ENCODE results near the gene MTHFD1L.
"Not testable (repeated sequence)": the region's sequence is repeated elsewhere in the genome, so short reads cannot be mapped to it uniquely, and the experiment has no call there.

MTHFD1L gene

DNA sequence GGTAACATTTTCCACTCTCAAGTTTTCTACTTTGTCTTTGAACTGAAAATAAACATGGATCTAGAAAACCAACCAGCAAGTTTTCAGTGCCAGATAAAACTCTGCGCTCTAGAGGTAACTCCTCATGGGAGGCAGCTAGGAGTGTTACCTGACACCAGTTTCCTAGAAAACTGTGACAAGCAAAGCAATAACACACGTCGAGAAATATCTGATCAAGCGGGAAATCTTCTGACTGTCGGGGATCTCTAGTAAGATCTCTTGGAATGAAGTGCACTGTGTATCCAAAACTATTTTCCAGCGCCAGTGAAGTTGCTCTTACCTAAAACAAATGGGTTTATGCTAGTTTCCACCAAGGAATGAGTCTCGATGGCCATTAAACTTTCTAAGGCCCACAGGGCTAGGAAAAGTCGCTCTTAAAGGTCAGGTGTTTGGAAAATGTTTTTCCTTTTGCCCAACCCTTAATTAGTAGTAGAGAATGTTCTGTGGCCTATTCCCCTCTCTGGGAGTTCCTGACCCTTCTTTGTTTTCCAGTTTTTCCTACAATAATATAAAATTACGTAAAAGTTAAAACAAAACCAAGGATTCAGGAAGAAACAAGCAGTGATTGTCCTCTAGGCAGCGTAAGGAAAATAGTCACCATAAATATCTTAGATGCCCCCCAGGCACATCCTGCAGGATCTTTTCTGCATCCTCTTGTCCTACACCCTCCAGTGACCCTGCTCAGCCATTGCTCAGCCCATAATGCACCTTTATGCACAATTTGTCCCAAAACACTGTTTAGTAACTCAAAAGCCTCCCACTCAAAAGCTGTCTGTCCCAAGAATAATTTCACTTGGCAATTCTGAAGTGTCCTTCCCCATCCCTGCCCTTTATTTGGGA, 236.6 kb downstream of the MTHFD1L start:
- DNase-seq = no peak

DNA sequence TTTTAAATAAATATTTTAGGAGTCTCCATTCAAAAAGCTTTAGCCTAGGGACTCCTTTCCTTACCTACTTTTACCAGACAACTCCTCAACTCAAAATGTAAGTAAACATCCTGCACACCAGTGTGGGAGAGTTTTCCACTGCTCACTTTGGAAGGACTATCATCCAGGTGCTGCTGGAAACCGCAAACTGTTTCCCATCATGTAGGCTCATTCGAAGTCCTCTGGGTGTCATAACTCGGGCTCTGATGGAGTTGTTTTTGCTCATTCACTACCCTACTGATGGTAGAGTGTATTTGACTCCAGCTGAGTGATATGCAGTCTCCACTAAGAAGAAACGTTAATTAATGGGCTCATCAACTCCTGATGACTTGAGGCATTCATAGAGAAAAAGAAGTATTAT, 237.8 kb downstream of the MTHFD1L start:
- no peak for DNase-seq

DNA sequence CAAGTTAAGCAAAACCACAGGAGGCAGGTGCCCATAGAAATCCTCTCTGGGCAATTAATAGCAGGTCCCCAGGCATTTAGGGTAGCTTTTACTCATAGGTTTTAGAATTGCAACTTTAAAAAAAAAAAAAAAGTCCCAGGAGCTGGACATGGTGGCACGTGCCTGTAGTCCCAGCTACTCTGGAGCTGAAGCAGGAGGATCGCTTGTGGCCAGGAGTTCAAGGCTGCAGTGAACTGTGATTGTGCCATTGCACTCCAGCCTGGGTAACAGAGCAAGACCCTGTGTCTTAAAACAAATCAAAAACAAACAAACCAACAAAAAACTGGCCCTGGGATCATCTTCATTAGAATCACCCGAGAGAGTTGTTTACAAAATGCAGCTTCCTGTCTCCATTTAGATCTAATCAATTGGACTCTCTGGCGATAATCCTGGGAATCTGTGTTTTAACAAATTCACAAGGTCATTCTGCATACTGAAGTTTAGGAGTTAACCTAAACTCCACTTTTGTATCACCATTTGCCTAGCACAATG, 242.5 kb downstream of the MTHFD1L start:
- DNase-seq = no peak

DNA sequence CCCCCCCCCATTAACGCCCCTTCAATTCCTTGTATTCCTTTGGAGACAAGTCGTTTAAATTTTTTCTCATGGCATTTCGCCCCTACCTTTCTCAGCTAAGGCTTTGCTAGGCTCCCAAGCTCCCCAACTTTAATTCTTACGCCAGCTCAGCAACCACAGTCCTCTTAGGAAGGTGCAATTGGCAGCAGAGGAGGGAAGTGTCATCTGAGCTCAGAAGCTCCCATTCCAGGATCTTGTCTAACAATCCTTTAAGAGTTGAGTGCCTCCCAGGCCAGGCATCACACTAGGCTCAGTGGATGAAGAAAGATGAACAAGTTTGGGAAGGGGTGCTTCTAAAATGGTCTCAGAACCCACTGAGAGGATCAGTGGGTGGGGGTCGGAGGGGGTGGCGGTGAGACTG, 243.0 kb downstream of the MTHFD1L start:
- DNase-seq = no peak

DNA sequence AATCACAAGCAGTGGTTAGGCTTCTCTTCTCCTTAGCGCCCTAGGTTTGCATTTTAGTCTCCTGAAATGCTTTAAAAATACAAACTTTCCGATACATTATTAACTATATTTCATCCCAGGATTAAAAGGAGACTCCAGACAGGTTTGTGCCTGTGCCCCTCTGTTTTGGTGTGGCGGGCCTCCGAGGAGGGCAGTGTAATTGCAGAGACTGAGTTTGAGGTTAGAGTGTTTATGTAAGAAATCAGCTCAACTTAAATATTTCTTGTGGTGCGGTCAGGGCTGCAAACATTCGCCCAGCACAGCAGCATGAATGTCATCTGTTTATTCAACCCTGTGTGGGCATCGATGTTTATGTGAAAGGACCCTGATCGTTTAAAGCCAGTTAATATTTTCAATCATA, 243.9 kb downstream of the MTHFD1L start:
- DNase-seq = no peak

DNA sequence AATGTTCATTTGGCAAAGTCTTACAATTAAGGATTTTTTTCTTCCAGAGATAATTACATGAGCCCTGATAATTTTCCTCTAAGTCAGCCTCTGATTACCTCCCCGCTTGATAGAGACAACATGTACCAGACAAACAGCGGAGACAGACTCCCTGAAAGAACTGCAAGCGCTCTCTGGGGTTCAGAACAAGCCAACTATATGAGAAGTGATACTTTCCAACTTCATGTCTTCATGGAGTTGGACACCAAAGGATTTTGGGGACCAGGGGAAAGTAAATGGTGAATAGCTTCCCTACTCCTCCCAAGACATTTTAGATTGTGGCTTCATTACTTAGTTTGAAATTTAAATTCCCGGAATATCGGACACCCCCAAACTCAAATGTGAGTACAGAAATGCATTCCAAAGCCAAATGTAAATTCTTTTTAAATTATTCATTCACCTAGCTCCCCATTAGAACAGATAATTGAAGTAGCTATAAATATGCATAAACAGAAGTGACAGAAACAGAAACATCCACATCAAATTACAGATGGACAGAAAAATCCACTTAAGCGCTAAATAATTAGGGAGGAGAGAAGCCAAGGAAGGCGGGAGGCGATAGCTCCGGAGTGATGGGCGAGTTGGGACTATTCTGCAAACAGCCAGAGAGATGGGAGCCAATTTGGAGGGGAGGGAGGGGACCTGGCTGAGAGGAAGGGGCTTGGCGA, 244.5 kb downstream of the MTHFD1L start:
- no peak for DNase-seq

DNA sequence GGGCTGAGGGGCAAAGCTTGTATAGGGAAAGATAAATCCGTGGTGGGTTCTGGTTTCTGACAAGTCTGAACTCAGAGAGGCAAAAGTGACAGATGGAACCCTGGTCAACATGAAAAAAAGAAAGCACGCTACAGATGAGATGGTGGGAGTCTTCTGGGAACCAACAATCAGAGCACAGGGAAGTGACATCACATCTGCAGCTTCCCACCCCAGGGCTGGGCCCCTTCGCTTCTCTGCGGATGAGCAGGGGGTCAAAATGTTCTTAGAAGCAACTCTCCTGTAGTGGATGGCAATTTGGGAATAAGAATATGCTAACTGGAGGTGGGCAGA, 245.0 kb downstream of the MTHFD1L start:
- no peak for DNase-seq

DNA sequence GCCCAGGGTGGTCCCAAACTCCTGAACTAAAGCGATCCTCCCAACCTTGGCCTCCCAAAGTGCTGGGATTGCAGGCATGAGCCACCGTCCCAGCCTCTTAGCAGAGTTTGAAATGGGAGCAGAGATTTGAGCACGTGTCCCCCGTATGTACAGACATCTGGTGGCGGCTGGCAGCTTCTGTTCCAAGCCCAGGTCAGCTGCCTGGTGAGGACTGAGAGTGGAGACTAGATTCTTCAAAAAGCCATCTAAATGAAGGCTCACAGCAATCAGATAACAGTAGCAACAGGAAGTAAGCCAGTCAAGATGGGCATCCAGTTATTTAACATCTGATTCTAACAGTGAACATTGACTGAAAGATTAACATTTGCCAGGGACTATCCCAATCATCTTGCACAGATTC, 246.2 kb downstream of the MTHFD1L start:
- DNase-seq = no peak

DNA sequence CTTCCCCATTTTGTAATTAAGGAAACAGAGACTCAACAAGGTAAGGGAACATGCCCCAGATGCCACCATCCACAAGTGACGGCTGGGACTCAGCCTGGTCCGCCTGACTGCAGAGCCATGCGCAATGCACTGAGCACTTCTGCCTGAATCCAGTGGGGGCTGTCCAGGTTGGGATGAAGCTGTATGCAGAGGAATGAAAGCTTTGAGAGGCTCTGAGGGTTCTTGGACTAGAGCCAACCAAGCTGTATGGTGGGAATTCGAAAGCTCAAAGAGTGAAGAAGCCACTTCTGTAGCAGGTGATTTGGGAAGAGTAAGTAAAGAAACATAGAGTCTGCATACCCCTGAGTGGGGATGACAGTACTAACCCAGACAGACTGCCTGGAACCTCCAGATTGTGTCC, 246.6 kb downstream of the MTHFD1L start:
- no peak for DNase-seq

DNA sequence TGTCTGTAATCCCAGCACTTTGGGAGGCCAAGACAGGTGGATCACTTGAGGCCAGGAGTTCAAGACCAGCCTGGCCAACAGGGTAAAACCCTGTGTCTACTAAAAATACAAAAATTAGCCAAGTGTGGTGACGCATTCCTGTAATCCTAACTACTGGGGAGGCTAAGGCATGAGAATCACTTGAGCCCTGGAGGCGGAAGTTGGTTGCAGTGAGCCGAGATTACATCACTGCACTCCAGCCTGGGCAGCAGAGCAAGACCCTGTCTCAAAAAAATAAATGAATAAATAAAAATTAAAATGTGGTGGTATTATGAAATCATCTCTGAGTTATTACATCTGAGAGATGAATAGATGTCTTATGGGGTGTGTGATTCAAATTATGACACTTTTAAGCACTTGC, 247.4 kb downstream of the MTHFD1L start:
- DNase-seq = not testable (repeated sequence)

DNA sequence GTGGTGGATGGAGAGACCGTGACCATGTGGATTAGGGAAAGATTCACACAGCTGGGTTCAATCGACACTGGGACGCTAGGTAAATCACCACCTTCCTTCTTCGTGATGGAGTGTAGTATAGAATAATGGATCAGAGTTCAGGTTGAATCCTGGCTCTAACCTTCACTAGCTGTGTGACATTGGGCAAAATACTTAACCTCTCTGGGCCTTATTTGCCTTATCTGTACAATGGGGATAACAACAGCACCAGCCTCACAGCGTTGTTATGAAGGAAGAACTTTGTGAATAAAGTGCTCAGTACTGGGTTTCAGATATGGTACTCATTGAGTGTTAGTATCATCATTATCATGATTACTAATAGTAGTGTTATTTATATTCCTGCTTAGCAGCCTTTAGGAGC, 248.1 kb downstream of the MTHFD1L start:
- DNase-seq = no peak

DNA sequence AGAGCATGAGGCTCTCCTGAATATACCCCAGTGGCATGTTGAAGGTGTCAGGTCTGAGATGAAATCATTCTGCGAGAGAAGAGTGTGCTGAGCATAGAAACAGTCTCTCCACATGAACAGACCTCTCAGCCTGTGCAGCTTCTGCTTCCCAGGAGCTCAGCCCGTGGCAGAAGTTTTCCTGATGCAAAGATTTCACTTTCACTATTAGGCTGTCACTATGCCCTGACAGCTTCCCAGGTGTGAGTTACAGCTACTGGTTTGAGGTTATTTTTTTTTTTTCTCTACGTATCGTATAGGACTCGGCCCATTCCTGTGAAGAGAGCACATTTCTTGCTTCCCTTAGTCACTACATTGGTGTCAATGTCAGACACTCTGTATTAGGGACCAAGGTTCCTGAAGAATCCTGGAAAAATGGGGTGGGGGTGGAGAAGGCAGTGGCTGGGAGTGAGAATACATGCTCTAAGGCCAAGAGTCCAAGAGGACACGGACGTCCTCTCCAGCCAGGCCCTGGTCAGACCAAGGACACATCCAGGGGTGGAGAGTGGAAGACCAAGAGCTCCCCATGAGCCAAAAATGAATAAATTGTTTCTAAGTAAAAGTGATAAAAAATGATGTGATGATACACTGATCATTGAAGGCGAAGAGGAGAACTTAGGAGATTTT, 253.1 kb downstream of the MTHFD1L start:
- no peak for DNase-seq

DNA sequence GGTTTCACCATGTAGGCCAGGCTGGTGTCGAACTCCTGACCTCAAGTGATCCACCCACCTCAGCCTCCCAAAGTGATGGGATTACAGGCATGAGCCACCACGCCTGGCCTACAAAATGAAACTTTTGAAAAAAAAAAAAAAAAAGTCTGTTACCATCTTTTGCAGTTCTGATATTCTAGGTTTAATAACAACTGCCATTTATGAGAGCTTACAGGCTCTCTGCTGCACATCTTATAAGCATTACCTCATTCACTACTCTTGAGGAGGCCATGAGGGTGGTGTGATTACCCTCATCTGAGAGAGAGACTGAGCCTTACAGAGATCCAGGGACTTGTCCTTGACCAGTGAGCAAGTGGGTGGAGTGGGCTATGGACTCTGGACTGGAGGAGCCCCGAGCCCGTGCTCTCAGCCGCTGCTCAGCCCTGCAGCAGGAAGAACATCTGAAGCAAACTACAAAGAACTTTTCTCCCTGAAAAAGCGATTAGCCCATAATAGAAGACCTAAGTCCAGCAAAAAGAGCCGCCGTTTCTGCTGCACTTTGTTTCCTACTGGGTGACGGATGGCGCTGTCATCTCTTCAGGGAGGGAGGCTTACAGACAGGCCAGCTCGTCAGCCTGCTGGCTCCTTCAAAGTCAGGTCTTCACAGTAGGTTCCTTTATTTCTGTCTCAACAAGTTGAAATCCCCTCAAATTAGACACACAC, 254.5 kb downstream of the MTHFD1L start:
- no peak for DNase-seq

DNA sequence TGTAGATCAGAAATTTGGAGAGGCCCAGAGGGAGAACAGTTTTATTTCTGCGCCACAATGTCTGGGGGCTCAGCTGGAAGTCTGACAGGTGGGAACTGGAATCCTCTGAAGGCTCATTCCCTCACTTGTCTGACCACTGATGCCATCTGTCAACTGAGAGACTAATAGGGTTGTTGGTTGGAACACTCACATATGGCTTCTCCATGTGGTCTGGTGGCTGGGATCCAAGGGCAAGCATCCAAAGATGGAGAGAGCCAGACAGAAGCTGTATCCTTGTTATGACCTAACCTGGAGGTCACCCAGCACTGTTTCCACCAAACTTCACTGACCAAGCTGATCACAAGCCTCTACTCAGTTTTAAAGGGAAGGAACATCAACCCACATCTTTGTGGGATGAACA, 256.4 kb downstream of the MTHFD1L start:
- DNase-seq = no peak

DNA sequence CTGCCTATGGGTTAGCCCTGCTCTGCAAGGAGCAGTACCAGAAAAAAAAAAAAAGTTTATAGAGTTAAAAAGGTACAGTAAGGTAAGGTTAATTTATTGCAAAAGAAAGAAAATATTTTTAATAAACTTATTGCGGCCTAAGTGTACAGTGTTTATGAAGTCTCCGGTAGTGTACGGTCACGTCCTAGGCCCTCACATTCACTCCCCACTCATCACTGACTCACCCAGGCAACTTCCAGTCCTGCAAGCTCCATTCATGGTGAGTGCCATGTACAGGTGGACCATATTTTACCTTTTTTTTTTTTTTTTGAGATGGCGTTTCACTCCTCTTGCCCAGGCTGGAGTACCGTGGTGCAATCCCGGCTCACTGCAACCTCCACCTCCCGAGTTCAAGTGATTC, 258.1 kb downstream of the MTHFD1L start:
- not testable (repeated sequence) for DNase-seq

DNA sequence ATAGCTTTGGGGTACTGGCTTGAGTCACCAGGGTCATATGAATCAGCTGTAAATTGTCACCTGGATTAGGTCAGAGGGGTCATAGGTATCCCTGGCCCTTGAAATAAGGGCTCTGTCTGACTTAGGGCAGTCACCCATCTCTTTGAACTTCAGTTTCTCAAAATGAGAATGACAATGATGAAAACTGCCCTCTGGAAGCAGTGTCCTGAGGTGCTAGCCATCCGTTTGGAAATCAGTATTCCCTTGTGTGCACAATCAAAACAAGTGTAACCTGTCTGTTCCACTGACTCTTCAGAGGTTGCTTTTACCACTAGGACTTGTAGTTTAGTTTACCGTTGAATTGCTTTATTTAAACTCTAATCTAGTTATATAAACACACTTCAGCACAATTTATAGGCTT, 259.7 kb downstream of the MTHFD1L start:
- not testable (repeated sequence) for DNase-seq

DNA sequence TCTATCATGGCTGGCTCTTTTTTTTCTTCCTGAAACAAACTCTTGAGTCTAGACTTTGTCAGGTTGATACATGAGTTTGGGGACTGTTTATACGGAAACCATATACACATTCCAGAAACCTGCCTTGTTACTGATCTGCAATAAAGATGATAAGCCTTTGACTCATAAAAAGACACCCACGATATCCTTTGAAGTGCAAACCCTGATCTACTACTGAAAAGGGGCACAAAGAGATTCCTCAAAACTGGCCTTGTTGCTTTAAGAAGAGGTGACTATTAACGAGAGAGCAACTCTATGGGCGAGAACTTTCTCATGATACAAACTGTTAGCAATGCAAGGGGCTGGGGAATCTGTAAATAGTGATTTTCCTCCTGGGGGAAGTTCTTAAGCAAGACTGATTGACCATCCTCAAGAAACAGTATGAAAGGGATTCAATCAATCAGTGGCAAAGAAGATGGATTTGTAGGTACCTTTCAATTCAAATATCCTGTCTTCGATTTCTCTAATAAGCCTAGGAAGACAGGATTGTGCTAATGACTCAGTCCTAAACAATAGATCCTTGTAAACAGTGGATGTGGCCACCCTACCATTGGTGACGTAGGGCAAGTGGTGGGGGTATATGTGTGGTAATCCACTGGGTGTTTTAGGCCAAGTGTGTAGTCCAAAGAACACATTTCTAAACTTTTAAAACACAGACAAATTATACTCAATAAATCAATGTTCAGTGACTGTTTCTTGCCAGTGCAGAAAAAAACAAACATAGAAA, 260.3 kb downstream of the MTHFD1L start:
- DNase-seq = not testable (repeated sequence)

DNA sequence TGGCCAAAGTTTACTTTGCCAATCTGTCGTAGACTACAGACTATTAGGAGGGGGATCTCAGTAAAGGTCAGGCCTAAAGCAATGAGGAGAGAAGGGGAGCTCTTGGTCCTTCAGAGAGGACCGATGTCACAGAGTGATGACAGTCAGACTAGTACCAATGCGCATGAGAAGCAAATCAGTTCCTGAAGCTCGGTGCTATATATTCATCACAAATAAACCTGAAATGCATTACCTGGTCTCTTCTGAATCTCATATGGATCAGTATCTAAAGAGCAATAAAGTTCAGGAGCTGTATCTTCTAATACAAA, 260.9 kb downstream of the MTHFD1L start:
- not testable (repeated sequence) for DNase-seq

DNA sequence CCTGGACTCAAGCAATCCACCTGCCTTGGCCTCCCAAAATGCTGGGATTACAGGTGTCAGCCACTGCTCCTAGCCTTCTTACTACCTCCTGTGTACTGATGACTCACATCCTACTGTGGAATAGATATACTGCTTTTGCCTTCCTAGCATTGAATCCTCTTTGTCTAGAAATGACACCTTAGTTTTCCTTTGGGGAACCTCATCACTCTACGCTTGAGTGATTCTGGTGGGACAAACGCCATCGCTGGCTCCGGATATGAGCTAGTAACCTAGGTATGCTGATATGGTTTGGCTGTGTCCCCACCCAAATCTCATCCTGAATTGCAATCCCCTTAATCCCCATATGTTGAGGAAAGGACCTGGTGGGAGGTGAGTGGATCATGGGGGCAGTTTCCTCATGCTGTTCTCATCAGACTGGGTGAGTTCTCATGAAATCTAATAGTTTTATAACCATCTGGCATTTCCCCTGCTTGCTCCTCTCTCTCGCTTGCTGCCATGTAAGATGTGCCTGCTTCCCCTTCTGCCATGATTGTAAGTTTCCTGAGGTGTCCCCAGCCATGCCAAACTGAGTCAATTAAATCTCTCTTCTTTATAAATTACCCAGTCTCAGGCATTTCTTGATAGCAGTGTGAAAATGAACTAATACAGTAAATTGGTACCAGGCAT, 261.8 kb downstream of the MTHFD1L start:
- DNase-seq = not testable (repeated sequence)

DNA sequence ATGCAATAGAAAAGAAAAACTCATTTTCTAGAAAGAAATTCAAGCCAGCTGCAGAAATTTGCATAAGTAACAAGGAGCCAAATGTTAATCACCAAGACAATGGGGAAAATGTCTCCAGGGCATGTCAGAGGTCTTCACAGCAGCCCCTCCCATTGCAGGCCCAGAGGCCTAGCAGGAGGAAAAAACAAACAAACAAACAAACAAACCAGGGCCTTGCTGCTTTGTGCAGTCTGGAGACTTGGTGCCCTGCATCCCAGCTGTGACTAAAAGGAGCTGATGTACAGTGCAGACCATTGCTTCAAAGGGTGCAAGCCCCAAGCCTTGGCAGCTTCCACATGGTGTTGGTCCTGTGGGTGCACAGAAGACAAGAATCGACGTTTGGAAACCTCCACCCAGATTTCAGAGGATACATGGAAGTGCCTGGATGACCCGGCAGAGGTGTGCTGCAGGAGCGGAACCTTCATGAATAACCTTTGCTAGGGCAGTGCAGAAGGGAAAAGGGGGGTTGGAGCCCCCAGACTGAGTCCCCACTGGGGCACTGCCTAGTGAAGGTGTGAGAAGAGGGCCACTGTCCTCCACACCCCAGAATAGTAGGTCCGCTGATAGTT, 263.4 kb downstream of the MTHFD1L start:
- DNase-seq = no peak

DNA sequence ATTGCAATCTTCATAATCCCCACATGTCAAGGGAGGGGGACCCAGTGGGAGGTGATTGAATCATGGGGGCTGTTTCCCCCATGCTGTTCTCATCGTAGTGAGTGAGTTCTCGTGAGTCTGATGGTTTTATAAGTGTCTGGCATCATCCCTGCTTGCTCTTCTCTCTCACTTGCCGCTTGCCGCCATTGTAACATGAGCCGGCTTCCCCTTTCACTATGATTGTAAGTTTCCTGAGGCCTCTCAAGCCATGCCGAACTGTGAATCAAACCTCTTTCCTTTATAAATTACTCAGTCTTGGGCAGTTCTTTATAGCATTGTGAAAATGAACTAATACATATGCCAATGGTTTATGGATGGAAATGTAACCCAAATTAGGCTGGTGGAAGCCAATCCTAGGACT, 264.8 kb downstream of the MTHFD1L start:
- no peak for DNase-seq
